Measurements from ENCODE around the gene STX7. TPM values are rescaled to one million over a fixed set of nuclear protein-coding genes. Genes with fewer than 3 reads are reported as not detected.

Gene STX7
- total RNA-seq, 6 donors from 2014 or later: 23.2 to 86.6 (median 44.8) TPM

DNA sequence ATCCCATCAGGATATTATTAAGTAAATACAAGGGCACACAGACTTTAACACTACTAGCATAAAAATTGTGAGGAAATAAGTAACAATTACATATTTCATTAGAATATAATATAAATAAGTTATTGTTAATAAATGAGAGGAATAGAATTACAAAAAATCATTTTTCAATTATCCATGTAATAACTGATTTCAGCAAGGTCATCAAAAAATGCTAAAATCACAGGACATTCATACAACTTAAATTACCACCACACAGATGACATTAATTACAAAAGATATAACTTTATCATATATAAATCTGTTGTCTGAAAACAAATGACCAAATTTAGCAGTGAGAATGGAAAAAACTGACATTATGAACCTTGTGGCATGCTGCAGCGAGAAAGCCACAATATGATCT, 37.0 kb downstream of the STX7 start:
- no peak for ATAC-seq (ENCODE audit: low FRiP score in 2 of 2)
- DNase-seq: no peak
- no peaks in the 10 kb centered on the region for H3K9me3 ChIP-seq
- 82 to 91% methylated on average over 1 of the region's 1 CpG for WGBS, 2 donors
- no peaks in the 10 kb centered on the region for H3K27me3 ChIP-seq
- H3K36me3 ChIP-seq: peaks cover 5 to 22% (median 8%) of the 10 kb centered on the region in 4 donors
- no peak overlapping the region for H3K4me3 ChIP-seq
- TF ChIP-seq POLR2AphosphoS5 (IDR thresholded peaks at IDR 0.05): no peak
- no peak for TF ChIP-seq POLR2A (IDR thresholded peaks at IDR 0.05)
- TF ChIP-seq, protein P1, sequence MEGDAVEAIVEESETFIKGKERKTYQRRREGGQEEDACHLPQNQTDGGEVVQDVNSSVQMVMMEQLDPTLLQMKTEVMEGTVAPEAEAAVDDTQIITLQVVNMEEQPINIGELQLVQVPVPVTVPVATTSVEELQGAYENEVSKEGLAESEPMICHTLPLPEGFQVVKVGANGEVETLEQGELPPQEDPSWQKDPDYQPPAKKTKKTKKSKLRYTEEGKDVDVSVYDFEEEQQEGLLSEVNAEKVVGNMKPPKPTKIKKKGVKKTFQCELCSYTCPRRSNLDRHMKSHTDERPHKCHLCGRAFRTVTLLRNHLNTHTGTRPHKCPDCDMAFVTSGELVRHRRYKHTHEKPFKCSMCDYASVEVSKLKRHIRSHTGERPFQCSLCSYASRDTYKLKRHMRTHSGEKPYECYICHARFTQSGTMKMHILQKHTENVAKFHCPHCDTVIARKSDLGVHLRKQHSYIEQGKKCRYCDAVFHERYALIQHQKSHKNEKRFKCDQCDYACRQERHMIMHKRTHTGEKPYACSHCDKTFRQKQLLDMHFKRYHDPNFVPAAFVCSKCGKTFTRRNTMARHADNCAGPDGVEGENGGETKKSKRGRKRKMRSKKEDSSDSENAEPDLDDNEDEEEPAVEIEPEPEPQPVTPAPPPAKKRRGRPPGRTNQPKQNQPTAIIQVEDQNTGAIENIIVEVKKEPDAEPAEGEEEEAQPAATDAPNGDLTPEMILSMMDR (IDR thresholded peaks at IDR 0.05): no peak
- TF ChIP-seq EP300 (IDR thresholded peaks at IDR 0.05): no peak
- peaks cover 0 to 6% (median 4%) of the 10 kb centered on the region in 4 donors for H3K4me1 ChIP-seq
- no peak overlapping the region for H3K27ac ChIP-seq

DNA sequence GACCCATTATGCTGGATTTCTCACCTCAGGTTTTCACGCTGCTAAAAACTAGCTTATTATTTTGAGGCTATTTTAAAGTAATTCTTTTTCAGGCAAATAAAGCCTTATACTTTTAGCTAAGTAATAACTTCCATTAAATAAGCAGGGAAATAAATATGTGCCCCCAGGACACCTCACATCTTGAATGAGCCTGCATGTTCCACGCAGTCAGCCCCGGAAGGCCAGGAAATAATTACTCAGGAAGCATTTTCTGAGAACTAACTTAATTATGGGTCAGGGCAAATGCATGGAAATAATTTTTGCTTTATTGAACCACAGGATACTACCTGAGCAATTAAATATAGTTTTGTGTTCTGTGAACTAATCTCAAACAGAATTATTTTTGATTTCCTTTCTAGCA, 41.1 kb downstream of the STX7 start:
- DNase-seq: no peak
- no peak overlapping the region for H3K27ac ChIP-seq

DNA sequence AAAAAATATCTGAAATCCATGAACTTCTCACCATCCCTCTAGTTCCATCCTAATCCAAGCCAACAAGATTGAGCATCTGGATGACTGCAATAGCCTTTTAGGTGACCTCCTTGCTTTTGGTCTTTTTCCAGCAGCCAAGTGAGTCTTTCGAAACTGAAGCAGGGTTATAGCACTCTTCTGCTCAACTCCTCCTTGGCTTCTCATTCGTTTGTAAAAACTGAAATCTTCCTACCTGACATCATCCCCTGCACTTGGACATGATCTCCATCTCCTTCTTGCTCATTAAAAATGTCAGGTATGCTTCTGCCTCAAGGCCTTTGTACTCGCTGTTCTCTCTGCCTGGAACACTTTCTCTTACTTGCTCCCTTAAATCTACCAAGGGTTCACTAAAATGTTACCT, 46.0 kb downstream of the STX7 start:
- H3K36me3 ChIP-seq: peaks cover 33 to 95% (median 54%) of the 10 kb centered on the region in 4 donors
- H3K27ac ChIP-seq: no peak overlapping the region
- peaks cover 0 to 4% (median 0%) of the 10 kb centered on the region in 4 donors for H3K4me1 ChIP-seq
- no peak for DNase-seq
- H3K9me3 ChIP-seq: no peaks in the 10 kb centered on the region
- TF ChIP-seq, protein P1 (IDR thresholded peaks at IDR 0.05): no peak
- TF ChIP-seq EP300 (IDR thresholded peaks at IDR 0.05): no peak
- TF ChIP-seq POLR2A (IDR thresholded peaks at IDR 0.05): no peak
- no peak for TF ChIP-seq POLR2AphosphoS5 (IDR thresholded peaks at IDR 0.05)
- H3K27me3 ChIP-seq: no peaks in the 10 kb centered on the region
- no peak overlapping the region for H3K4me3 ChIP-seq
- ATAC-seq (ENCODE audit: low FRiP score in 2 of 2): peak in 1 of 2 donors; percentile 41
- WGBS, 2 donors: 72 to 90% methylated on average over 3 of the region's 3 CpGs

More for the DNA sequence above, 41.1 kb downstream of the STX7 start:
- TF ChIP-seq, protein P1 (IDR thresholded peaks at IDR 0.05): no peak
- TF ChIP-seq EP300 (IDR thresholded peaks at IDR 0.05): no peak
- no peak for TF ChIP-seq POLR2A (IDR thresholded peaks at IDR 0.05)
- no peak for TF ChIP-seq POLR2AphosphoS5 (IDR thresholded peaks at IDR 0.05)
- no peaks in the 10 kb centered on the region for H3K9me3 ChIP-seq
- H3K36me3 ChIP-seq: peaks cover 28 to 63% (median 34%) of the 10 kb centered on the region in 4 donors
- no peak overlapping the region for H3K4me3 ChIP-seq
- H3K27me3 ChIP-seq: no peaks in the 10 kb centered on the region
- WGBS, 2 donors: 86 to 97% methylated on average over 3 of the region's 3 CpGs
- ATAC-seq (ENCODE audit: low FRiP score in 2 of 2): no peak
- peaks cover 0 to 4% (median 0%) of the 10 kb centered on the region in 4 donors for H3K4me1 ChIP-seq

- DNase-seq (no peak), ATAC-seq (ENCODE audit: low FRiP score in 2 of 2) (no peak)
- no peaks in the 10 kb centered on the region for H3K9me3 ChIP-seq
- H3K27me3 ChIP-seq: no peaks in the 10 kb centered on the region
- peaks cover 33 to 95% (median 55%) of the 10 kb centered on the region in 4 donors for H3K36me3 ChIP-seq
- WGBS, 2 donors: 78 to 84% methylated on average over 5 of the region's 5 CpGs
- H3K4me3 ChIP-seq: no peak overlapping the region
- H3K4me1 ChIP-seq: peaks cover 0 to 4% (median 0%) of the 10 kb centered on the region in 4 donors
- TF ChIP-seq, protein P1 (IDR thresholded peaks at IDR 0.05): no peak
- TF ChIP-seq POLR2A (IDR thresholded peaks at IDR 0.05) (no peak), EP300 (IDR thresholded peaks at IDR 0.05) (no peak), POLR2AphosphoS5 (IDR thresholded peaks at IDR 0.05) (no peak)
- H3K27ac ChIP-seq: no peak overlapping the region
Observed at GRCh38 chr6:132465530-132466485, 47.1 kb downstream of the STX7 start.
